Measurements from ENCODE around the gene SCN5A.
"Not testable (repeated sequence)": the region's sequence is repeated elsewhere in the genome, so short reads cannot be mapped to it uniquely, and the experiment has no call there.

SCN5A gene

GRCh38 chr3:38577371-38578080 lies 72.0 kb downstream of the SCN5A start:
- DNase-seq, result no peak

GRCh38 chr3:38576526-38577370 lies 72.7 kb downstream of the SCN5A start:
- DNase-seq, result no peak

- DNase-seq, result no peak
Observed at GRCh38 chr3:38576131-38576525, 73.4 kb downstream of the SCN5A start.

- no peak for DNase-seq
Observed at GRCh38 chr3:38575279-38575843, 74.1 kb downstream of the SCN5A start.

- no peak for DNase-seq
Observed at GRCh38 chr3:38574411-38575278, 74.8 kb downstream of the SCN5A start.

- no peak for DNase-seq
Observed at GRCh38 chr3:38573556-38573955, 75.9 kb downstream of the SCN5A start.

- DNase-seq, result no peak
Observed at GRCh38 chr3:38573111-38573510, 76.4 kb downstream of the SCN5A start.

GRCh38 chr3:38567498-38567897 lies 82.0 kb downstream of the SCN5A start:
- no peak for DNase-seq

- DNase-seq, result not testable (repeated sequence)
Observed at GRCh38 chr3:38566794-38567193, 82.7 kb downstream of the SCN5A start.

- no peak for DNase-seq
Observed at GRCh38 chr3:38566215-38566528, 83.3 kb downstream of the SCN5A start.

- no peak for DNase-seq
Observed at GRCh38 chr3:38565339-38566214, 83.9 kb downstream of the SCN5A start.

GRCh38 chr3:38564631-38565338 lies 84.7 kb downstream of the SCN5A start:
- DNase-seq, result no peak

GRCh38 chr3:38563886-38564270 lies 85.6 kb downstream of the SCN5A start:
- no peak for DNase-seq

- no peak for DNase-seq
Observed at GRCh38 chr3:38563070-38563885, 86.2 kb downstream of the SCN5A start.

- no peak for DNase-seq
Observed at GRCh38 chr3:38562467-38562925, 87.0 kb downstream of the SCN5A start.

GRCh38 chr3:38561746-38562466 lies 87.6 kb downstream of the SCN5A start:
- no peak for DNase-seq

GRCh38 chr3:38560996-38561717 lies 88.3 kb downstream of the SCN5A start:
- no peak for DNase-seq

- DNase-seq, result no peak
Observed at GRCh38 chr3:38560284-38560683, 89.2 kb downstream of the SCN5A start.

- DNase-seq, result no peak
Observed at GRCh38 chr3:38558864-38559263, 90.6 kb downstream of the SCN5A start.

All from T-helper 9 cell (primary cell).